Peyer's patch (tissue), 4 donors: ENCODE results near the gene NARS2. TPM values are rescaled to one million over a fixed set of nuclear protein-coding genes. Genes with fewer than 3 reads are reported as not detected.
A peak's percentile ranks its signal among the peaks of the same experiment; 100 is the strongest.
"Not testable (repeated sequence)": the region's sequence is repeated elsewhere in the genome, so short reads cannot be mapped to it uniquely, and the experiment has no call there.

Experiments
- DNase-seq, 3 donors: peaks; one replicate each; pipeline ENCODE4 v3.0.0-alpha.2; 2017 to 2019
- H3K27ac ChIP-seq, 4 donors: fragments of 200-600 bp; sonication (generic); one replicate each; pipeline ENCODE4 v1.5.1; 2016 to 2019
- H3K27me3 ChIP-seq, 2 donors: fragments of 200-600 bp; sonication (generic); one replicate each; pipeline ENCODE4 v1.5.1; 2019
- H3K36me3 ChIP-seq, 3 donors: fragments of 200-600 bp; sonication (generic); one replicate each; pipeline ENCODE4 v1.5.1; 2016 to 2019
- H3K4me1 ChIP-seq, 4 donors: fragments of 200-600 bp; sonication (generic); one replicate each; pipeline ENCODE4 v1.5.1; 2016 to 2019
- H3K4me3 ChIP-seq, 4 donors: fragments of 200-600 bp; sonication (generic); 1 replicate in 3 of 4; 2 replicates in 1 of 4; pipeline ENCODE4 v1.5.1; 2016 to 2019; ENCODE audit warnings: mild to moderate bottlenecking in 1 of 4
- H3K9me3 ChIP-seq, 4 donors: fragments of 200-600 bp; sonication (generic); one replicate each; pipeline ENCODE4 v1.5.1; 2016 to 2019; ENCODE audit warnings: mild to moderate bottlenecking in 1 of 4
- POLR2A ChIP-seq, 2 donors: fragments of 450-650 bp; IDR thresholded peaks; one replicate each; pipeline ENCODE4 v1.5.1; 2017; ENCODE audit warnings: antibody characterized with exemption in 2 of 2, mild to moderate bottlenecking in 2 of 2, moderate library complexity in 2 of 2
- total RNA-seq, 4 donors: library from RNA; depleted of rRNA; stranded (reverse); fragments of >200 nt; gene quantifications; one replicate each; pipeline ENCODE4 v1.1.0, GENCODE V29; 2016
- TF ChIP-seq, protein P1 (sequence below), 6 experiments: fragments of 450-650 bp in 4 of 6; fragments of 200-600 bp in 2 of 6; sonication (generic) in 1 of 6; IDR thresholded peaks; one replicate each; pipeline ENCODE4 v1.5.1; 2017 to 2019; ENCODE audit warnings: antibody characterized with exemption in 6 of 6, mild to moderate bottlenecking in 3 of 6, moderate library complexity in 1 of 6

Gene NARS2
- total RNA-seq, 4 donors from 2014 or later, result 7.7 to 28.9 (median 10.7) TPM

- Histone ChIP-seq H3K27ac (no peak overlapping the region), H3K9me3 (no peaks in the 10 kb centered on the region), H3K4me3 (no peak overlapping the region), H3K36me3 (peaks cover 0 to 5% (median 0%) of the 10 kb centered on the region in 3 donors), H3K4me1 (peaks cover 0 to 11% (median 0%) of the 10 kb centered on the region in 4 donors), H3K27me3 (no peaks in the 10 kb centered on the region)
- DNase-seq, result no peak
- TF ChIP-seq POLR2A (IDR thresholded peaks at IDR 0.05), result no peak
- TF ChIP-seq, protein P1, sequence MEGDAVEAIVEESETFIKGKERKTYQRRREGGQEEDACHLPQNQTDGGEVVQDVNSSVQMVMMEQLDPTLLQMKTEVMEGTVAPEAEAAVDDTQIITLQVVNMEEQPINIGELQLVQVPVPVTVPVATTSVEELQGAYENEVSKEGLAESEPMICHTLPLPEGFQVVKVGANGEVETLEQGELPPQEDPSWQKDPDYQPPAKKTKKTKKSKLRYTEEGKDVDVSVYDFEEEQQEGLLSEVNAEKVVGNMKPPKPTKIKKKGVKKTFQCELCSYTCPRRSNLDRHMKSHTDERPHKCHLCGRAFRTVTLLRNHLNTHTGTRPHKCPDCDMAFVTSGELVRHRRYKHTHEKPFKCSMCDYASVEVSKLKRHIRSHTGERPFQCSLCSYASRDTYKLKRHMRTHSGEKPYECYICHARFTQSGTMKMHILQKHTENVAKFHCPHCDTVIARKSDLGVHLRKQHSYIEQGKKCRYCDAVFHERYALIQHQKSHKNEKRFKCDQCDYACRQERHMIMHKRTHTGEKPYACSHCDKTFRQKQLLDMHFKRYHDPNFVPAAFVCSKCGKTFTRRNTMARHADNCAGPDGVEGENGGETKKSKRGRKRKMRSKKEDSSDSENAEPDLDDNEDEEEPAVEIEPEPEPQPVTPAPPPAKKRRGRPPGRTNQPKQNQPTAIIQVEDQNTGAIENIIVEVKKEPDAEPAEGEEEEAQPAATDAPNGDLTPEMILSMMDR (IDR thresholded peaks at IDR 0.05), result no peak
These were observed 107.3 kb downstream of the NARS2 start for GRCh38 chr11:78467370-78467769.

DNA sequence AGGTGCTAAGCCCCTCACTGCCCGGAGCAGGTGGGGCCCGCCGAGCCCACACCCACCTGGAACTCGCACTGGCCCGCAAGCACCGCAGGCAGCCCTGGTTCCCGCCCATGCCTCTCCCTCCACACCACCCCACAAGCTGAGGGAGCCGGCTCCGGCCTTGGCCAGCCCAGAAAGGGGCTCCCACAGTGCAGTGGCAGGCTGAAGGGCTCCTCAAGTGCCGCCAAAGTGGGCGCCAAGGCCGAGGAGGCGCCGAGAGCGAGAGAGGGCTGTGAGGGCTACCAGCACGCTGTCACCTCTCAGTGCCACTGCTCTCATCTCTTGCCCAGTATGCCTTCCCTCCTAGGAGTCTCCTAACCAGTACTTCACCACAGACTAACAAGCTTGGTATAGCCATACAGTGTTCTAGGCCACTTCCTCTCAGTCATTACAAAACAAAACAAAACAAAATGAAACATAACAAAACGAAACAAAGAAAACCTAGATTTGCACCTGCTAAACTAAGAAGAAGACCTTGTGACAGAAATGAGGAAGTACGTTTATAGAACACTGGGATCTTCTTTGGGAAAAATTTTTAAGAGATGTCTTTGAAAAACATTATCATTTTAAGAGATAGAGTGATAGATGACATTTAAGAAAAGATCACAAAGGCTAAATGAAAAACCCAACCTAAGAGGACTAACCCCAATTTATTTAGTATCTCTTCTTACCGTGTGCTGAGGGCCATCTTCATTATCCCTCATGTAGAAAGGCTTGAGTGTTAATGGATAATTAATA, 109.3 kb downstream of the NARS2 start:
- peak overlapping the region; percentile 79 to 91 (median 84) for H3K27ac ChIP-seq
- H3K9me3 ChIP-seq, result no peaks in the 10 kb centered on the region
- H3K4me1 ChIP-seq, result peaks cover 0 to 11% (median 0%) of the 10 kb centered on the region in 4 donors
- no peaks in the 10 kb centered on the region for H3K27me3 ChIP-seq
- H3K4me3 ChIP-seq, result peak overlapping the region in 2 of 4 donors; percentile 14 to 30
- TF ChIP-seq, protein P1 (IDR thresholded peaks at IDR 0.05), result no peak
- peak; percentile 9 to 10 for TF ChIP-seq POLR2A (IDR thresholded peaks at IDR 0.05)
- DNase-seq, result peak in 2 of 3 donors; percentile 51 to 64
- H3K36me3 ChIP-seq, result peaks cover 0 to 5% (median 0%) of the 10 kb centered on the region in 3 donors

DNA sequence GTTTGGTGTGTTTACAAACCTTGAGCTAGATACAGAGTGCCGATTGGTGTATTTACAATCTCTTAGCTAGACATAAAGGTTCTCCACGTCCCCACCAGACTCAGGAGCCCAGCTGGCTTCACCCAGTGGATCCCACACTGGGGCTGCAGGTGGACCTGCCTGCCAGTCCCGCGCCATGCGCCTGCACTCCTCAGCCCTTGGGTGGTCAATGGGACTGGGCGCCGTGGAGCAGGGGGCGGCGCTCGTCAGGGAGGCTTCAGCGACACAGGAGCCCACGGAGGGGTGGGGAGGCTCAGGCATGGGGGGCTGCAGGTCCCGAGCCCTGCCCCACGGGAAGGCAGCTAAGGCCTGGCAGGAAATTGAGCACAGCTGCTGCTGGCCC, 109.9 kb downstream of the NARS2 start:
- not testable (repeated sequence) for H3K27me3 ChIP-seq, H3K36me3 ChIP-seq, H3K9me3 ChIP-seq, DNase-seq
- H3K27ac ChIP-seq, result peak overlapping the region; percentile 79 to 91 (median 84)
- H3K4me3 ChIP-seq, result peak overlapping the region in 2 of 4 donors; percentile 14 to 30
- H3K4me1 ChIP-seq, result peaks cover 0 to 11% (median 0%) of the 10 kb centered on the region in 4 donors

- TF ChIP-seq POLR2A (IDR thresholded peaks at IDR 0.05), result no peak
- TF ChIP-seq, protein P1 (IDR thresholded peaks at IDR 0.05), result no peak
- Histone ChIP-seq H3K36me3 (peaks cover 0 to 5% (median 0%) of the 10 kb centered on the region in 3 donors), H3K4me1 (peaks cover 0 to 5% (median 0%) of the 10 kb centered on the region in 4 donors), H3K27me3 (no peaks in the 10 kb centered on the region), H3K27ac (no peak overlapping the region), H3K9me3 (no peaks in the 10 kb centered on the region), H3K4me3 (no peak overlapping the region)
- DNase-seq, result no peak
These were observed 114.2 kb downstream of the NARS2 start for GRCh38 chr11:78460471-78460870.

DNA sequence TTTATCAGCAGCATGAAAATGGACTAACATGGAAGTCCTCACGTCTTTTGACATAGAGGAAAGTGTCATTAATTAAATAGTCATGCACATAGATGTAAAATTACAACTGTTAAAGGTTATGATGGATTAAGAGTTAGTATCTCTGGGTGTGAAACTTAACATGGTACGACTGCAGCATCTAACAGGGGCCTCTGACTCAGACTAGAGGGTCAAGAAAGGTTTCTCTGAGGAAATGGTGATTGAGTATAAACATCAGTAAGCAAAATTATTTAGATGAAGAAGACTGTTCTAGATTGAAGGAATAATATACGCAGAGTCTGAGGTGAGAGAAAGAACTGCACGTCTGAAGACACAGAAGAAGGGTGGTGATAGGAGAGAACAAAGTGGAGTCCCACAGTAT, 114.9 kb downstream of the NARS2 start:
- TF ChIP-seq POLR2A (IDR thresholded peaks at IDR 0.05), result no peak
- TF ChIP-seq, protein P1 (IDR thresholded peaks at IDR 0.05), result no peak
- Histone ChIP-seq H3K9me3 (no peaks in the 10 kb centered on the region), H3K27ac (no peak overlapping the region), H3K36me3 (no peaks in the 10 kb centered on the region), H3K4me3 (no peak overlapping the region), H3K27me3 (no peaks in the 10 kb centered on the region), H3K4me1 (peaks cover 0 to under 1% (median 0%) of the 10 kb centered on the region in 4 donors)
- no peak for DNase-seq

- TF ChIP-seq POLR2A (IDR thresholded peaks at IDR 0.05), result no peak
- TF ChIP-seq, protein P1 (IDR thresholded peaks at IDR 0.05), result no peak
- no peak overlapping the region for H3K4me3 ChIP-seq
- no peaks in the 10 kb centered on the region for H3K4me1 ChIP-seq
- H3K27me3 ChIP-seq, result no peaks in the 10 kb centered on the region
- H3K27ac ChIP-seq, result no peak overlapping the region
- H3K36me3 ChIP-seq, result no peaks in the 10 kb centered on the region
- H3K9me3 ChIP-seq, result no peaks in the 10 kb centered on the region
- no peak for DNase-seq
These were observed 117.2 kb downstream of the NARS2 start for GRCh38 chr11:78457448-78457847.
